NCI-H1105 (cell line): ENCODE results near the gene CHPT1.

Experiments used
- DNase-seq: peaks from one replicate; lab custom pipeline; 2025; lab: John Stamatoyannopoulos, UW

The CHPT1 gene

GRCh38 chr12:101763246-101763931 lies 65.9 kb downstream of the CHPT1 start:
- DNase-seq: no peak

- DNase-seq: no peak
These were observed 66.8 kb downstream of the CHPT1 start for GRCh38 chr12:101764051-101764792.

GRCh38 chr12:101767537-101767936 lies 70.1 kb downstream of the CHPT1 start:
- no peak for DNase-seq

GRCh38 chr12:101768781-101769180 lies 71.3 kb downstream of the CHPT1 start:
- DNase-seq: no peak

GRCh38 chr12:101769865-101770264 lies 72.4 kb downstream of the CHPT1 start:
- DNase-seq: no peak

- no peak for DNase-seq
These were observed 74.8 kb downstream of the CHPT1 start for GRCh38 chr12:101772012-101772775.

- peak; percentile 35 for DNase-seq
These were observed 76.3 kb downstream of the CHPT1 start for GRCh38 chr12:101773650-101774162.

GRCh38 chr12:101775816-101776215 lies 78.4 kb downstream of the CHPT1 start:
- DNase-seq: no peak

GRCh38 chr12:101777485-101777884 lies 80.0 kb downstream of the CHPT1 start:
- no peak for DNase-seq

GRCh38 chr12:101777978-101778377 lies 80.5 kb downstream of the CHPT1 start:
- no peak for DNase-seq
